GM19099 (cell line): ENCODE results near the gene FHIT.

ENCODE experiments used
- POLR2A ChIP-seq: IDR thresholded peaks from 3 replicates; pipeline ENCODE4 v1.6.1; 2011; ENCODE audit warnings: low read depth; ENCODE audit not compliant: insufficient read length; ENCODE audit errors: extremely low read depth

FHIT gene

DNA sequence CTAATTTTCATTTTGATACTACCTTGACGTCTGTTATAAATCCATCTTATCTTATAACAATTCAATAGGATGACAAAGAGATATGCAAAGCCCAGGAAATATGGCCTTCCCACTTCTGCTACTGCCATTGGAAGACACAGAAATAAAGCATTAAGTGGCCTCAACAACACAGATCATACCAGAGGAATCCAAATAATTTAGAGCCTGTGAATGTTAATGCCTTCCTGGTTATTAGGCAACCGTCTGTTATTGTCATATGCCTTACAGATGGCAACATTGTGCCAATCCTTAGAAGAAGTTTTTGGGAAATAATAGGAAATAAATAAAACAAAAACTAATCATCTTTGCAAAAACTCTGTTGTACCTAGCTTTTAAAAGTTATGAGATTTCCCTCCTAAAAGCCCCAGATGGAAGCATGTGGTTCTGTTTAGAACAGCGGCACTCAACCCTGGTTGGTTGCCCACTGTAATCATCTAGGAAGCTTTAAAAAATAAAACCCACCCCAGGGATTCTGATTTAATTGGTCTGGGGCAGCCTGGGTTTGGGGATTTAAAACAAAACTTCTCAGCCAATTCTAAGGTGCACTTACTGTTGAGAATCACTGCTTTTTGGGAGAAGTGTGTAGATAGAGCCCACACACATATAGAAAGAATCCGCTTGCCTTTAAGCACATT, 1496.7 kb downstream of the FHIT start:
- TF ChIP-seq POLR2A: no peak

- no peak for TF ChIP-seq POLR2A
These were observed 1497.3 kb downstream of the FHIT start for GRCh38 chr3:59753808-59754450.

- TF ChIP-seq POLR2A: no peak
These were observed 1498.3 kb downstream of the FHIT start for GRCh38 chr3:59752925-59753324.

DNA sequence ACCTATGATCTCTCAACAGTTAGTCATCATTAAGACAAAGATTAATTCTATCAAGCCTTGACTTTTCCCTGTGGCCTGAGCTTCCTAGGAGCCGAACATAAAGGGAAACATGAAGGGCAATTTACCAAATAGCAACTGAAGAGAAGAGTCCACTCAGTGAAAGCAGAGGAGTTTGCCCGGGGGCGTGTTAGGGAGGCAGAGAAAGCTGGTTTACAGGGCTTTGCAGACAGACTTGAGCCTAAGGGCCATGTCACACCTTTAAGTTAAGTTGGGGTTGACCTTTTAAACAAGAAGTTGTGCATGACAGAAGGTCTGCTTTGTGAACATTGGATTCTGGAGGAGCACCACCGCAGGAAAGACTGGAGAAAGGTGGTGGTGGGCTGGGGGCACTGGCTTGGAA, 1499.6 kb downstream of the FHIT start:
- TF ChIP-seq POLR2A: no peak

DNA sequence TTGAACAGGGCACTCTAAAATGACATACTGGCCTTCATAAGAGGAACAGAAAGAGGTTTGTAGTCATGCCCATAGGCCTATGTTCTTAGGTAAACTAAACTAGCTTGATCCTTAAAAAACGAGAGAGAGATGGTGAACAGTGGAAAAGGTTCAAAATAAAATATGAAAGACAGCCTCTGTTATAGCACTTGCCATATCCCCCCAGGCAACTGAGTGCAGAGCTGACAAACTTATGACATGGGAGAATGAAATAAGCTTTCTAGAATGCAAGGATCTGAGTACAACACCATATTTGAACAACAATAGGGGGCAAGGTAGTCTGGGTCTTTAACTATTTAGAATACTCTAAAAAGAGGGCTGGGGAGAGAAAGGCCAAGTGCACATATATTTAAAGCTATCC, 1500.9 kb downstream of the FHIT start:
- TF ChIP-seq POLR2A: no peak

DNA sequence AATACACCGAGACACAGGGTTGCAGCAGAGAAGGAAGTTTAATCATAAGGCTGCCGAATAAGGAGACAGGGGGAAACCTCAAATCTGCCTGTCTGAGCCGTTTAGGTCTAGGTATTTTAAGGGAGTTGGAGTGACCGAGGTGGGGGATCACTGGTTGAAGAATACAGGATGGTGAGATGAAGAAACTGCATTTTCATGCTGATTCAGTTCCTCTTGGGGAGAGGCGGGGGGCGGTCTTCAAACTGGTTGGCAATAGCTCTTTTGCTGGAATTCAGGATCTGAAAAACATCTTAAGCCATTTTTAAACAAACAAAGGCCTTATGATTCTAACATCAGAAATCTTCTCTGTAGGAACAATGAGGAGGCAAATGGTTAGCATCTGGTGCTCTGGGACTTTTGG, 1502.0 kb downstream of the FHIT start:
- TF ChIP-seq POLR2A: no peak

GRCh38 chr3:59746585-59746984, 1504.7 kb downstream of the FHIT start:
- TF ChIP-seq POLR2A: no peak

- TF ChIP-seq POLR2A: no peak
These were observed 1514.0 kb downstream of the FHIT start for GRCh38 chr3:59737241-59737640.

- no peak for TF ChIP-seq POLR2A
These were observed 1517.2 kb downstream of the FHIT start for GRCh38 chr3:59734061-59734460.

DNA sequence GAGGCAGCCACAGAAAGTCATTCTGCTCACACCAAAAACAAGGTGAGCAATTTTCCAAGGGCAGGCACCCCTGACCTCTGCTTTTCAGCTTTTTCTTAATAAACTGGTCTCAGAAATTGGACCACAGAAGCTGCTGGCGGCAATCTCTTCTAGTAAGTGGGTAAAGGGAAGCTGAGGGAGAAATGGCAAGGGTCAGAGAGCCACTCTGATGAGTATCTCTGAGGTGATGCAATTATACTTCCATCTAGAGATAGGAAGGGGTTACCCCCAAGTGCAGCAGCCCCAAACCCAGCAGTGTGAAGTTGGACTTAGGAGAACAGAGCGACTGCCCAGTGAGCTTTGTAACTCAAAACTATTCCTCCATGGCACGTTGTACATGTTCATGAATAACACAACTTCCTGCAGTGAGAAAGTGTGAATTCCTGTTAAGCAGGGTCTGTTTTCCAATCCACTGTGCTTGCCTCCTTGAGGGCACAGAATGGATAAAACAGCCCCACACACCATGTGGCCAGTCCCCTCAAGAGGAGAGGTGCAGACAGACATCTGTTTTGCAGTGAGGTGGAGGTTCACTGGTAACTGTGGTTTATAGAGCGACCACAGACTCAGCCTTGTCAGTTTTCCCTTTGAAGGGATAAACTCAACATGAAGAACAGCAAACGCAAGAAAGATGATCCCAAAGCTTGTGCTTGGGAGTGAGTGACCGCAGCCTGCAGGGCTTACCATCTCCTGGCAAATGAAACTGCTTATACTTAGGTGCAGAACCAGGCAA, 1518.0 kb downstream of the FHIT start:
- no peak for TF ChIP-seq POLR2A

- no peak for TF ChIP-seq POLR2A
These were observed 1519.3 kb downstream of the FHIT start for GRCh38 chr3:59731943-59732342.

GRCh38 chr3:59730591-59730990, 1520.7 kb downstream of the FHIT start:
- no peak for TF ChIP-seq POLR2A

GRCh38 chr3:59728587-59728908, 1522.7 kb downstream of the FHIT start:
- TF ChIP-seq POLR2A: no peak

- TF ChIP-seq POLR2A: no peak
These were observed 1523.2 kb downstream of the FHIT start for GRCh38 chr3:59727902-59728586.

- TF ChIP-seq POLR2A: no peak
These were observed 1525.0 kb downstream of the FHIT start for GRCh38 chr3:59726279-59726678.
